Measurements from ENCODE around the gene ST6GALNAC3.
"Not testable (repeated sequence)": the region's sequence is repeated elsewhere in the genome, so short reads cannot be mapped to it uniquely, and the experiment has no call there.

Gene ST6GALNAC3

GRCh38 chr1:76209238-76209637 is 134.7 kb downstream of the ST6GALNAC3 start:
- DNase-seq, result no peak

DNA sequence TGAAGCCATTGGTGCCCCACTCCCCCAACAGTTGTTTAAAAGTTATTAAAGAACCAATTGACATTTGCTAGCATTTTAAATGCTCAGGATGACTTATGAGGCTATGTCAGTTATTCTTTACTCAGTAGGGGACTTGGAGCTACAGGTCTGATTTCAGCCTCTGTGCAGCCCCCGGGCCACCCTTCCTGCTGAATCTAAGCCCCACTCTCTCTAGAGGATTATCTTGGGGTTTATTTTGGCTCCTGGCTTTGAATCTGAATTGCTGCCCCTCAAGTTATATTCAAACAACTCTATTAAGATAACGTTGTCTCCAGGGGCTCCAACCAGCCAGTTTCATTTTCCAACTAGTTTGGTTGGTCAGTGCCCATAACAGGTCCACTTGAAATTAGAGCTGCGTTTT is 135.1 kb downstream of the ST6GALNAC3 start:
- no peak for DNase-seq

- no peak for DNase-seq
These were observed 135.6 kb downstream of the ST6GALNAC3 start for GRCh38 chr1:76210160-76210559.

- no peak for DNase-seq
These were observed 144.3 kb downstream of the ST6GALNAC3 start for GRCh38 chr1:76218888-76219287.

GRCh38 chr1:76219366-76219818 is 144.8 kb downstream of the ST6GALNAC3 start:
- DNase-seq, result peak in 1 of 2 donors; percentile 2

DNA sequence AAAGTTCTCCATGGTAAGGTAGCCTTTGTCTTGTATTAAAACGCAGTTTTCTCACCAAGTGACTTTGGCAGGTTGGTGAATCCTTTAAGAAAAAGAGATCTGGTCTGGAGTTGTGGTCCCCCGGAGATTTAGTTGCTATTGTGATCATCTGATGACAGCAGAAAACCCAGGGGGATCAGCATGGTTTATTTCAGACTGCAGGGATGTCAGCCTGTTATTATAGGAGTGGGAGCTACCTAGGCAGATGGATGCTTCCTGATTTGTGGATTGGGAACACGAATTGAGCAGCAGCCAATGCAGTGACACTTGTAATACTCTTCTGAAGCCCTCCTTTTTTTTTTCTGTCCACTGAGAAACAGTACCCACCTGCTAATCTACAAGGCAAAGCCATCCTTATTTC is 150.2 kb downstream of the ST6GALNAC3 start:
- no peak for DNase-seq

- DNase-seq, result no peak
These were observed 151.0 kb downstream of the ST6GALNAC3 start for GRCh38 chr1:76225526-76225925.

- no peak for DNase-seq
These were observed 153.1 kb downstream of the ST6GALNAC3 start for GRCh38 chr1:76227621-76228020.

DNA sequence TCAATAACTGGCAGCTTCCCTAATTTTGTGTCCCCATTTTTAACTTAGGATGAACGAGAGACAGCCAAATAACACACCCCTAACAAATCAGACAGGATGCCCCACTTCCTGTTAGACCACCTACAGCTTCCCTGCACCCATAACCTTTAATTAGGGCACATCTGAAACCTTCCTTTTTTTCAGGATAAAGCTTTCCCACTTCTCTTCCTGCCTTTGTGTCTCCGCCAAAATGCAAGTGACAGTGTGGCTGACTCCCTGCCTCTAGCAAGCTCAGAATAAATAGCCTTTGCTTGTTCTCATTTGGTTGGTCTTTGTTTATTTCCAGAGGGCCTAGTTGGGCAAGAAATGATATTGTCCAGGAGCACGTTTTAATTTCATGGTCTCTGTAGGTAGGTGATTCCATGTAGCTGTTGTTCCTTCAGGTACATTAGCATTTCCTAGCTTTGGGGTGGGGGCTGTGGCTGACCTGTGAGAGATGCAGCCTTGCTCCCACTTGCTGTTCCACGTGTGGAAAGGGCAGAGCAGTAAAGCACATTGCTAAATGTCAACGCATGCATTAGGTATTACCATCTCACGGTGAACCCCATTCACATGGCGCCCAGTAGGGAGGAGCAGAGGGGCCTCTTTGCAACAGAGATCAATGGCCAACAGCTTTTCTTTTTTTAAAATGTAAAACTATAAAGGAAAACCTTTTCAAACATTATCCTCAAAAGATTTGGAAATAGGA is 154.9 kb downstream of the ST6GALNAC3 start:
- DNase-seq, result no peak

DNA sequence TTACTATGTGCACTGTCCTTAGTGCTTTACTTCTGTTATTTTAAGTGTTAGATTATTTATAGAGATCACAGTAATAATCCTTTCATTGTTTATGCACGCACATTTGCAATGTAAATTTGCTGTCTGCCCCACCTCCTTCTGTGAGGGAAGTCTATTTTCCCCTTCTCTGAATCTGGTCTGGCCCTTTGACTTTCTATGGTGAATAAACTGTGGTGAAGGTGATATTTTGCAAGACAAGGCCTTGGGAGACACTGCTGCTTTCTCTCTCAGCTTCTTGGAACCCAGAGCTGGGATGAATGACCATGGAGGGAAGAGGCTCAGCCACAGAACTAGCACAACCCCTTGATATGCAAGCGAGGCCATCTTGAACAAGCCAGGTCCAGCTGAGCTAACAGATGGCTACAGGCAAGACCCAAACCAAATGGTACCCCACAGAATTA is 156.3 kb downstream of the ST6GALNAC3 start:
- no peak for DNase-seq

GRCh38 chr1:76231320-76231719 is 156.8 kb downstream of the ST6GALNAC3 start:
- no peak for DNase-seq

DNA sequence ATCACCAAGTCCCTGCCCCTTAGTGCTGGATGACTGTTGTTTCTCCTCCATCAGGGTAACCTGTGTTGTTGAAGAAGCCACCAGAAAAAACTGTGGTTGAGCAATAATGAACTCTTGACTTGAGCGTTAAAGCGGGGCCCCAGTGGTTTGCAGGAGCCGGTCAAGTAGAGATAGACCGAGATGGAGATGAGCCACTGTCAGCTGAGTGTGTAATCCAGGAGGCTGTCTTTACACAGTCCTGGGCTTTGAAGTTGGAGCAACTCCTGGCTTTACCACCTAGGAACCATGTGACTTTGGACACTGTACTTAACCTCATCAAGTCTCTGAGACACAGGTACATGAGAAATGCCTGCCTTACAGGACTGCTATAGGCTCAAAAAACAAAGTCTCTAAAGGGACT is 158.1 kb downstream of the ST6GALNAC3 start:
- DNase-seq, result no peak

GRCh38 chr1:76234061-76234460 is 159.5 kb downstream of the ST6GALNAC3 start:
- no peak for DNase-seq

DNA sequence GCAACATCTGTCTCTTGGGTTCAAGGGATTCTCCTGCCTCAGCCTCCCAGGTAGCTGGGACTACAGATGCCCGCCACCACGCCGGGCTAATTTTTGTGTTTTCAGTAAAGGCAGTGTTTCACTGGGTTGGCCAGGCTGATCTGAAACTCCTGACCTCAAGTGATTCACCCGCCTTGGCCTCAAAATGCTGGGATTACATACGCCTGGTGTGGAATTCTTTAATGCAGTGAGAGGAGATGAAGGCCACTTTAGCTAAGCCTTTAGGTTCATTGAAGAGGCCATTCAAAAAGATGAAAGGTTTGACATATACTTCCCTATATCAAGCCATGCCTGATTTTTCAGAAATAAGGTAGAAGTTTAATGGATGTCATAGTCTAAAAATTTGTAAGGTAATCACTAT is 162.7 kb downstream of the ST6GALNAC3 start:
- no peak for DNase-seq

DNA sequence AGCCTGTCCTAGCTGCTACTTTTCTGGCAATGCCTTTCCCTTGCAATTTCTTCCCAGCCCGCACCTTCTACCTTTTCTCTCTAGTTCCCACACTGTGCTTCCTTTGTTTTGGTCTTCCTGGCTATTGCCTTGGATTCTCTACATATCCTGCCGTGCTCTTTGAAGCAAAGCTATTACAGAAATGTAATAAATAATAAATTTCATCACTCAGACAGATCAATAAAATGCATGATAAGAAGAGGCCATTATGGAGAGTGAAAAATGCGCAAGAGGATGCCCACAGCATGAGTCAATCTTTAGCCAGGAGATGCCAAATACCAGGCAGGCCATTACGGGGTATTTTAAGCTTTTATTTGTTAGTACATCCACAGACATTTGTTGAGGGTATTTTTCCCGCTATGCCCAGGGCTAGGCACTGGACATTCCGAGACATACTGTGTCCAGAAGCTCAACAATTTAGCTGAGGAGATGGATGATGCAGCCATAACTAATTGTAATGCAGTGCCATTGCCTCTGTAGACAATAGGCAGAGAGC is 163.6 kb downstream of the ST6GALNAC3 start:
- no peak for DNase-seq

DNA sequence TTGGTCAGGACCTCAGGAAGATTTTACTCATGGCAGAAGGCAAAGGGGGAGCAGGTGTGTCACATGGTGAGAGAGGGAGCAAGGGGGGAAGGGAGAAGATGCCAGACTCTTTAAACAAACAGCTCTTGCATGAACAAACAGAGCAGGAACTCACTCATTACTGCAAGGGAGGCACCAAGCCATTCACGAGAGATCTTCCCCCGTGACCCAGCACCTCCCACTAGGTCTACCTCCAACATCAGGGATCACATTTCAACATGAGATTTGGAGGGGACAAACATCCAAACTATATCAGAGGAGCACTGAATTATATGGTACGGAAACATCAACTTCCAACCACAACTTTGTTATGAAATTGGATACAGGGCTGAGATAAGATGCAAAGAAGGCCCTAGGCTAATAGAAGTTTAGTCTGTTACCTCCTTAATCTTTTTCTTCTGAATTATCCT is 164.9 kb downstream of the ST6GALNAC3 start:
- DNase-seq, result no peak

- no peak for DNase-seq
These were observed 165.8 kb downstream of the ST6GALNAC3 start for GRCh38 chr1:76240316-76240715.

DNA sequence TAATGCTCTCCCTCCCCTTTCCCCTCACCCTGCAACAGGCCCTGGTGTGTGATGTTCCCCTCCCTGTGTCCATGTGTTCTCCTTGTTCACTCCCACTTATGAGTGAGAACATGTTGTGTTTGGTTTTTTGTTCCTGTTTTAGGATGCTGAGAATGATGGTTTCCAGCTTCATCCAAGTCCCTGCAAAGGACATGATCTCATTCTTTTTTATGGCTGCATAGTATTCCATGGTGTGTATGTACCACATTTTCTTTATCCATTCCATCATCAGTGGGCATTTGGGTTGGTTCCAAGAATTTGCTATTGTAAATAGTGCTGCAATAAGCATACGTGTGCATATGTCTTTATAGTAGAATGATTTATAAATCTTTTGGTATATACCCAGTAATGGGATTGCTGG is 168.0 kb downstream of the ST6GALNAC3 start:
- DNase-seq, result not testable (repeated sequence)

DNA sequence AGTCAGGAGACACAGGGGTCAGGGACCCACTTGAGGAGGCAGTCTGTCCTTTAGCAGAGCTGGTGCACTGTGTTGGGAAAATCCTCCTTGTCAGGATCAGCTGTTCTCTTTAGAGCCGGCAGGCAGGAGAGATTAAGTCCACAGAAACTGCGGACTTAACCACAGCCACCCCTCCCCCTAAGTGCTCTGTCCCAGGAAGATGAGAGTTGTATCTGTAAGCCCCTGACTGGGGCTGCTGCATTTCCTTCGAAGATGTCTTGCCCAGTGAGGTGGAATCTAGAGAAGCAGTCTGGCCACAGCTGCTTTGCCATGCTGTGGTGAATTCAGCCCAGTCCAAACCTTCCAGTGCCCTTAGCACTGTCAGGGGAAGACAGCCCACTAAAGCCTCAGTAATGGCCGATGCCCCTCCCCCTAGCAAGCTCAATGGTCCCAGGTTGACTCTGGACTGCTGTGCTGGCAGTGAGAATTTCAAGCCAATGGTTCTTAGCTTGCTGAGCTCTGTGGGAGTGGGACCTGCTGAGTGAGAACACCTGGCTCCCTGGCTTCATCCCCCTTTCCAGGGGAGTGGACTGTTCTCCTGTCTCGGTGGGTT is 172.8 kb downstream of the ST6GALNAC3 start:
- DNase-seq, result no peak

DNA sequence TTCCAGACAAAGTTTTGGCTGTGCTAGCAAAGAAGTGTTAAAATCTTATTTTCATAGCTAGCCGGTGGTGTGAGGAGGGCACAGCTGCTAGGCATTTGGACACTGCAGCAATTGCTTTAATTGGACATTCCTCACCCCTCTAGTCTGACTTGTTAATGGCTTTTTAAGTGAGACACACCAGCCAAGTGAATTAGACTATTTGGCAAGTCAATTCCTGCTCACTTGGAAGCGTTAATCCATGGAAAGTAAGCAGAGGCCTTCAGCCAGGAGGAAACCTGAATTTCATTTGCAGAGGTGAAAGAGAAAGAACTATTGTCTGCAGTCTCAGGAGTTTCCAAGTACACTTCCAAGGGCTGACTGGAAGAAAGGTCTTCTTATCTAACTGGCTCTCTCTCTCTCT is 175.7 kb downstream of the ST6GALNAC3 start:
- no peak for DNase-seq

GRCh38 chr1:76252431-76252830 is 177.9 kb downstream of the ST6GALNAC3 start:
- no peak for DNase-seq

DNA sequence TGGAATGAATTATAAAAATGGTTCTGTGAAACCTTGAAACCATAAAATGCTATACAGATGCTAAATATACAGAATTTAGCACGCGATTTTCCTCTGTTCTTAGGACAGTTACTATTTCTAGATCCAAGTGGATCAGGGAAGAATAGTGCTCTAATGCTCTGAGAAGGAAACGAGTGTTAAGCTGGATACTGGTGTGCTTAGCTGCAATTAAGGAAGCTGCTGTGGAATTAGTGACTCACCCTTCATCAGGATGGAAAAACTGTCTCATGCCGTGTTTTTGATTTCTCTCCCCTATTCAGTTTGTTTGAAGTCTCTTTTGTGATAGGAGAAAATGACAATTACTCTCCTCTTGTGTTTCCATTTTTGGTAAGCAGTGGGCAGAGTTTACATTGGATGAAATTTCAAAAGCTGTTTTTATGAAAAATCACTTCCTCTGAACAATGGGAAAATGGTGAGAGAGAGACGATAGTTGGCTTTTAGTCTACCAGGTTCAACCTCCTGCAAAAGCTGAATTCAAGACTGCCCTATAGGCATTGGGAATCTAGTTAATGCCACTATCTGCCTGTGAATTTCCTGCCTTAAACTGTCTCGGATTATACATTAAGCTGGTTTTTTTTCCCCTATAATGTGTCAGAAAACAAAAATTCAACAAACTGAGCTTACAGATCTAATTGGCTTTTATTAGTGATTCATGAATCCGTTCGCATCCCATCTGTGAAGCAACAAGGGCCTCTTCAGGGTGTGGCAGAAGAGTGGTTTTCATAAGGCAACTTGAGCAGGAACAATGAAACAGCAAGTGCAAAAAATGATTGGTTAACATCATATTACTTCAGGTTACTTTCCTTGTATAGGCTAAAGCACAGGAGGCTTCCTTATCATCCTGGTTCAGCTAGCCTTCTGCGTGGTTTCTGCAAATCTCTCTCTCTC is 179.8 kb downstream of the ST6GALNAC3 start:
- DNase-seq, result no peak

Data from CD4-positive, alpha-beta T cell treated with Interferon alpha-2 for 1 hour (primary cell).